ENCODE data around the gene MCM10. TPM values are rescaled to one million over a fixed set of nuclear protein-coding genes. Genes with fewer than 3 reads are reported as not detected.
A peak's percentile ranks its signal among the peaks of the same experiment; 100 is the strongest.

MCM10 gene
- 15.7 TPM for total RNA-seq
- polyA plus RNA-seq, result 0.27 TPM
- long read RNA-seq, donor 1, result 0 reads
- long read RNA-seq, donor 2, result 0 reads
- long read RNA-seq, donor 3, full-length matches to known transcripts, result 3 of 3 reads
- long read RNA-seq, donor 3, partial matches to known transcripts, result 0 of 3 reads
- long read RNA-seq, donor 3, other reads (novel, unspliced or antisense), result 0 of 3 reads
- long read RNA-seq, donor 4, result 0 reads
- long read RNA-seq, donor 5, full-length matches to known transcripts, result 4 of 4 reads
- long read RNA-seq, donor 5, partial matches to known transcripts, result 0 of 4 reads
- long read RNA-seq, donor 5, other reads (novel, unspliced or antisense), result 0 of 4 reads
- long read RNA-seq, donor 6, full-length matches to known transcripts, result 1 of 1 reads
- long read RNA-seq, donor 6, partial matches to known transcripts, result 0 of 1 reads
- long read RNA-seq, donor 6, other reads (novel, unspliced or antisense), result 0 of 1 reads
- long read RNA-seq, donor 7, result 0 reads
- long read RNA-seq, donor 8, result 0 reads
- long read RNA-seq, donor 9, result 0 reads
- long read RNA-seq, donor 10, full-length matches to known transcripts, result 1 of 1 reads
- long read RNA-seq, donor 10, partial matches to known transcripts, result 0 of 1 reads
- long read RNA-seq, donor 10, other reads (novel, unspliced or antisense), result 0 of 1 reads

DNA sequence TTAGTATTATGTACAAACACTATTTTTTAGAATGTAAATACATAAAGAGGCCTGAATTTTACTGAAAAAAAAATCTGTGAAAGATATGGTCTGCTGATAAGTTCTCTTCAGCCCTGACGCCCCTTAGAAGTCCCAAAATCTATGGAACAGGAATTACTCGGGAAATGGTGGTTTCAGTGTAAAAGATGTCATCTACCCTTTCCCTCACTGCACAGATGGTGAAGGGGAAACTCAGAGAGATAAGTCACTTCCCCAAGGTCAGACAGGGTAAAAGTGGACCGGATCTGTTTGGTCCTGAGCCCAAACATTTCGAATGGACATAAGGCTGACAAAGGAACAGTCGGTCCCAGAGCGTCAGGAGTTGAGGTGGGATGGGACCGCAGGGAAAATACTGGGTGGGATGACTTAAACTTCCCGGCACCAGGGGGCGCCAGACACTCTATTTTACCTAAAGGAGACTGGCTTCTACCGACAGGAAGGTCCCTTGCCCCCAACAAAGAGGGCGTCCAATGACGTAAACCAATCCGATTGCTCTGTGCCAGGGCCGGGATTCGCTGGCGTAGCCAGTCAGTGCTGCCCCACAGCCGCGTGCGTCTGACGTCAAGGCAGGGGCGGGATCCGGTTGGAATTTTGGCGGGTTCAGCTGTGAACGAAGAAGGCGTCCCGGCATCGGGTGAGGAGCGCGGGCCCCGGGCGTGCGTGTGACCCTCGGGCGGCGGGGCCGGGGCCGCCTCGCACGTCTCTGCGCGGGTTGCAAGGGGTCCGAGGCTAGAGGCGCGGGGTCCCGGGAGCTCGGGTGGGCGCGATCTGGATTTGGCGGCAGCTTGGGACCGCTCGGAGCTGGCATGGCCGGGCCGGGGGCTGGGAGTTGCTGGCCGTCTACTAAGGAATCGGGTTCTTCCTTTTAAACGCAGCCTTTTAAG is at the start of gene MCM10:
TSS of gene MCM10 (plus strand) at position 625 of the 923 bp plus-strand sequence. CDS start 2,645 bp downstream, outside the sequence.
- Histone ChIP-seq H3K27me3 (ENCODE audit: control insufficient read depth in 2 of 2, insufficient read depth in 1 of 2, low read length in 1 of 2) (peaks cover 0 to 3% of the 10 kb centered on the region in 2 donors), H3K4me1 (ENCODE audit: control insufficient read depth in 2 of 2, insufficient read depth in 2 of 2, low read length in 2 of 2) (peaks cover 4 to 16% of the 10 kb centered on the region in 2 donors), H3K36me3 (ENCODE audit: control insufficient read depth in 2 of 2, insufficient read depth in 2 of 2, low read length in 1 of 2) (no peaks in the 10 kb centered on the region), H3K4me3 (ENCODE audit: low read length in 2 of 2) (peak within 1 kb of the TSS; percentile 67 to 69), H3K27ac (ENCODE audit: low read depth in 1 of 2, low read length in 1 of 2) (no peak within 1 kb of the TSS), H3K9me3 (ENCODE audit: control insufficient read depth in 2 of 2, insufficient read depth in 1 of 2, low read length in 1 of 2) (no peaks in the 10 kb centered on the region)
- DNase-seq (ENCODE audit: low read depth in 6 of 9, low spot score in 9 of 9), result peak; percentile 94 to 99 (median 97)
- under 1% methylated on average over 56 of the region's 56 CpGs for WGBS

GRCh38 chr10:13113544-13113943 is 47.8 kb upstream of the MCM10 start:
- Histone ChIP-seq H3K36me3 (ENCODE audit: control insufficient read depth in 2 of 2, insufficient read depth in 2 of 2, low read length in 1 of 2) (peaks cover 14 to 31% of the 10 kb centered on the region in 2 donors), H3K4me1 (ENCODE audit: control insufficient read depth in 2 of 2, insufficient read depth in 2 of 2, low read length in 2 of 2) (peaks cover 0 to 5% of the 10 kb centered on the region in 2 donors), H3K27ac (ENCODE audit: low read depth in 1 of 2, low read length in 1 of 2) (no peak overlapping the region), H3K4me3 (ENCODE audit: low read length in 2 of 2) (no peak overlapping the region), H3K27me3 (ENCODE audit: control insufficient read depth in 2 of 2, insufficient read depth in 1 of 2, low read length in 1 of 2) (no peaks in the 10 kb centered on the region), H3K9me3 (ENCODE audit: control insufficient read depth in 2 of 2, insufficient read depth in 1 of 2, low read length in 1 of 2) (no peaks in the 10 kb centered on the region)
- 97% methylated on average over 6 of the region's 6 CpGs for WGBS
- no peak for DNase-seq (ENCODE audit: low read depth in 6 of 9, low spot score in 9 of 9)

DNA sequence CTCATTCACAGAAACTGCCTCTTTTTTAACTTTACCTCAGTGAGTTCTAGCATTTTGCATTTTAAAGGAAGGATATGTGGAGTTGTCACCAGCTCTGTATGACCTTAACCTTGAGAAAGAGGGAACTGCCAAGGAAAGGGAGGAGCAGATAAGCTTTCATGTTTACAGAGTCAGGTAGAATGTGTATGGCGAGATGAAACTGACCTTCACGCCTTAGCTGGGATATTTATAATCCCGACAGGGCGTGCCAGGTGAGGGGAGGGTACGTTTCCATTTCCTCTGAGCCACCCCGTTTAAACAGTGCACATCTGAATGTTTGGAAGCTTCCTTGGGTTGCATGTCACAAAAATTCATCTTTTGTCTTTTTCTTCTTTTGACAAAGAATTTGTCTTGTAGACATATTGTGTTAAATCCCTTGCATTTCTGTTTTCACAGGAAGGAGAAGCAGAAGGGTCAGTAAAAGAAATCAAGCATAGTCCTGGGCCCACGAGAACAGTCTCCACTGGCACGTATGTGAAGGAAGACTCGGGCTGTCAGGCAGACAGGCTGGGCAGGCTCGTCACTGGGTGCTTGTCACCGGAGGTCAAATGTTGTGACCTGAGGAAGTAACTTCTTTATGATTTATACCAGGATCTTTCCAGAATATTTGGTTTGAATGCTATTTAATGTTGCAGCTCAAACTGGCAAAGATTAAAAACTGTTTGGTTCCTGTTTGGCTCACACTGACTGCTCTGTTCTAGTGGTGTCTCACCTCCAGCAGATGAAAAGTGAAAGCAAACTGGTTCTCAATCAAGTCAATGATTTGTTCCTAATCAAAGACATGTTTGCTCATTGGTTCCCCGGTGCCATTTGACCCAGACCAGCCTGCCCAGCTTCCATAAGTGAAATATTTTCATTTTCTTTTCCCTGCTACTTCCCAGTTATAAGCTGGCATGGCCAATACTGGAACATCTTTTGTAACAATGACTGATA is 45.2 kb upstream of the MCM10 start:
- Histone ChIP-seq H3K4me1 (ENCODE audit: control insufficient read depth in 2 of 2, insufficient read depth in 2 of 2, low read length in 2 of 2) (no peaks in the 10 kb centered on the region), H3K9me3 (ENCODE audit: control insufficient read depth in 2 of 2, insufficient read depth in 1 of 2, low read length in 1 of 2) (no peaks in the 10 kb centered on the region), H3K36me3 (ENCODE audit: control insufficient read depth in 2 of 2, insufficient read depth in 2 of 2, low read length in 1 of 2) (peaks cover 8 to 30% of the 10 kb centered on the region in 2 donors), H3K27me3 (ENCODE audit: control insufficient read depth in 2 of 2, insufficient read depth in 1 of 2, low read length in 1 of 2) (no peaks in the 10 kb centered on the region), H3K27ac (ENCODE audit: low read depth in 1 of 2, low read length in 1 of 2) (no peak overlapping the region), H3K4me3 (ENCODE audit: low read length in 2 of 2) (no peak overlapping the region)
- WGBS, result 94% methylated on average over 12 of the region's 12 CpGs
- DNase-seq (ENCODE audit: low read depth in 6 of 9, low spot score in 9 of 9), result no peak

- Histone ChIP-seq H3K36me3 (ENCODE audit: control insufficient read depth in 2 of 2, insufficient read depth in 2 of 2, low read length in 1 of 2) (peaks cover 4 to 20% of the 10 kb centered on the region in 2 donors), H3K27ac (ENCODE audit: low read depth in 1 of 2, low read length in 1 of 2) (no peak overlapping the region), H3K9me3 (ENCODE audit: control insufficient read depth in 2 of 2, insufficient read depth in 1 of 2, low read length in 1 of 2) (no peaks in the 10 kb centered on the region)
Measured at GRCh38 chr10:13117841-13118783, 43.2 kb upstream of the MCM10 start.

DNA sequence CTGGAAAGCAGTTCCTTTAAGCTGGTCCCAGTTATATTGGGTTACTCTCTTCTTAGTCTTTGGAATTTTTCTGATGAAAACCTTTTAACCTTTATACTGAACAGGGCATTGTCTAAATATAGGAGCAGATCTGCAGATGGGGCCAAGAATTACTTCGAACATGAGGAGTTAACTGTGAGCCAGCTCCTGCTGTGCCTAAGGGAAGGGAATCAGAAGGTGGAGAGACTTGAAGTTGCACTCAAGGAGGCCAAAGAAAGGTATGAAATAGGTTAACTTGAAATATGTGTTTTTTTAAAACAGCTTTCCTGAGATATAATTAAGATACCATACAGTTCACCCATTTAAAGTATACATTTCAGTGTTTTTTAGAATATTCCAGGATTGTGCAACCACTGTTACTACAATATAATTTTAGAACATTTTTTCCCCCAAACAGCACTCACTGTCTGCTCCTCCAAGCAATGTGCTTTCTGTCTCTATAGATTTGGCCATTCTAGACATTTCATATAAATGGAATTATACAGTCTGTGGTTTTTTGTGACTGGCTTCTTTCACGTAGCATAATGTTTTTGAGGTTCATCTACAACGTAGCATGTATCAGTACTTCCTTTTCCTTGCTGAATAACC is 42.5 kb upstream of the MCM10 start:
- Histone ChIP-seq H3K27me3 (ENCODE audit: control insufficient read depth in 2 of 2, insufficient read depth in 1 of 2, low read length in 1 of 2) (no peaks in the 10 kb centered on the region), H3K27ac (ENCODE audit: low read depth in 1 of 2, low read length in 1 of 2) (no peak overlapping the region), H3K4me1 (ENCODE audit: control insufficient read depth in 2 of 2, insufficient read depth in 2 of 2, low read length in 2 of 2) (no peaks in the 10 kb centered on the region), H3K36me3 (ENCODE audit: control insufficient read depth in 2 of 2, insufficient read depth in 2 of 2, low read length in 1 of 2) (peaks cover 0 to 19% of the 10 kb centered on the region in 2 donors), H3K9me3 (ENCODE audit: control insufficient read depth in 2 of 2, insufficient read depth in 1 of 2, low read length in 1 of 2) (no peaks in the 10 kb centered on the region), H3K4me3 (ENCODE audit: low read length in 2 of 2) (no peak overlapping the region)
- WGBS, result 98% methylated on average over 3 of the region's 3 CpGs
- no peak for DNase-seq (ENCODE audit: low read depth in 6 of 9, low spot score in 9 of 9)

More at GRCh38 chr10:13117841-13118783, 43.2 kb upstream of the MCM10 start:
- H3K4me1 ChIP-seq (ENCODE audit: control insufficient read depth in 2 of 2, insufficient read depth in 2 of 2, low read length in 2 of 2), result no peaks in the 10 kb centered on the region
- no peak overlapping the region for H3K4me3 ChIP-seq (ENCODE audit: low read length in 2 of 2)
- WGBS, result 56% methylated on average over 14 of the region's 14 CpGs
- DNase-seq (ENCODE audit: low read depth in 6 of 9, low spot score in 9 of 9), result no peak
- H3K27me3 ChIP-seq (ENCODE audit: control insufficient read depth in 2 of 2, insufficient read depth in 1 of 2, low read length in 1 of 2), result no peaks in the 10 kb centered on the region

- DNase-seq (ENCODE audit: low read depth in 6 of 9, low spot score in 9 of 9), result no peak
- peaks cover 0 to 19% of the 10 kb centered on the region in 2 donors for H3K36me3 ChIP-seq (ENCODE audit: control insufficient read depth in 2 of 2, insufficient read depth in 2 of 2, low read length in 1 of 2)
- H3K4me1 ChIP-seq (ENCODE audit: control insufficient read depth in 2 of 2, insufficient read depth in 2 of 2, low read length in 2 of 2), result no peaks in the 10 kb centered on the region
- no peak overlapping the region for H3K27ac ChIP-seq (ENCODE audit: low read depth in 1 of 2, low read length in 1 of 2)
- WGBS, result 96% methylated on average over 10 of the region's 10 CpGs
- H3K27me3 ChIP-seq (ENCODE audit: control insufficient read depth in 2 of 2, insufficient read depth in 1 of 2, low read length in 1 of 2), result no peaks in the 10 kb centered on the region
- H3K4me3 ChIP-seq (ENCODE audit: low read length in 2 of 2), result no peak overlapping the region
- no peaks in the 10 kb centered on the region for H3K9me3 ChIP-seq (ENCODE audit: control insufficient read depth in 2 of 2, insufficient read depth in 1 of 2, low read length in 1 of 2)
Measured at GRCh38 chr10:13120786-13121499, 40.4 kb upstream of the MCM10 start.

DNA sequence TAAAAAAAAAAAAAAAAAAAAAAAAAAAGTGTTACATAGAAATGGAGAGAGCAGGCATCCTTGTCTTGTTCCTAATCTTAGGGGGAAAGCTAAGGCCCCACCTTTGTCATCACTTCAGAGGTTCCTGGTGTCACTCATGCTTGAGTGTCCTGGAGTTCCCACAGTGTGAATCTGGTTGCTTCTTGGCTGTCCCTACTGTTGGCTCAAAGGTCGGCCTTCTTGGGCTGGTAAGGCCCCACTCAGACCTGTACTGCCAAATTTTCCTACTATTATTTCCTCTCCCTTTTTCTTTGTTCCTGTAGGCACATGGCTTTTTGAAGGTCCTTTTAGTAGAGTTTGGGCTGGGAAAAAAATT is 39.9 kb upstream of the MCM10 start:
- WGBS, result 100% methylated on average over 1 of the region's 1 CpG
- no peak overlapping the region for H3K4me3 ChIP-seq (ENCODE audit: low read length in 2 of 2)
- H3K9me3 ChIP-seq (ENCODE audit: control insufficient read depth in 2 of 2, insufficient read depth in 1 of 2, low read length in 1 of 2), result no peaks in the 10 kb centered on the region
- H3K27me3 ChIP-seq (ENCODE audit: control insufficient read depth in 2 of 2, insufficient read depth in 1 of 2, low read length in 1 of 2), result no peaks in the 10 kb centered on the region
- no peaks in the 10 kb centered on the region for H3K4me1 ChIP-seq (ENCODE audit: control insufficient read depth in 2 of 2, insufficient read depth in 2 of 2, low read length in 2 of 2)
- peaks cover 0 to 14% of the 10 kb centered on the region in 2 donors for H3K36me3 ChIP-seq (ENCODE audit: control insufficient read depth in 2 of 2, insufficient read depth in 2 of 2, low read length in 1 of 2)
- no peak overlapping the region for H3K27ac ChIP-seq (ENCODE audit: low read depth in 1 of 2, low read length in 1 of 2)
- no peak for DNase-seq (ENCODE audit: low read depth in 6 of 9, low spot score in 9 of 9)

Data from thymus (tissue), 14 donors.